ENCODE results near the gene ADAMTS2.
"Not testable (repeated sequence)": the region's sequence is repeated elsewhere in the genome, so short reads cannot be mapped to it uniquely, and the experiment has no call there.

Gene ADAMTS2

GRCh38 chr5:179294131-179294780 lies 51.0 kb downstream of the ADAMTS2 start:
- no peak for DNase-seq

DNA sequence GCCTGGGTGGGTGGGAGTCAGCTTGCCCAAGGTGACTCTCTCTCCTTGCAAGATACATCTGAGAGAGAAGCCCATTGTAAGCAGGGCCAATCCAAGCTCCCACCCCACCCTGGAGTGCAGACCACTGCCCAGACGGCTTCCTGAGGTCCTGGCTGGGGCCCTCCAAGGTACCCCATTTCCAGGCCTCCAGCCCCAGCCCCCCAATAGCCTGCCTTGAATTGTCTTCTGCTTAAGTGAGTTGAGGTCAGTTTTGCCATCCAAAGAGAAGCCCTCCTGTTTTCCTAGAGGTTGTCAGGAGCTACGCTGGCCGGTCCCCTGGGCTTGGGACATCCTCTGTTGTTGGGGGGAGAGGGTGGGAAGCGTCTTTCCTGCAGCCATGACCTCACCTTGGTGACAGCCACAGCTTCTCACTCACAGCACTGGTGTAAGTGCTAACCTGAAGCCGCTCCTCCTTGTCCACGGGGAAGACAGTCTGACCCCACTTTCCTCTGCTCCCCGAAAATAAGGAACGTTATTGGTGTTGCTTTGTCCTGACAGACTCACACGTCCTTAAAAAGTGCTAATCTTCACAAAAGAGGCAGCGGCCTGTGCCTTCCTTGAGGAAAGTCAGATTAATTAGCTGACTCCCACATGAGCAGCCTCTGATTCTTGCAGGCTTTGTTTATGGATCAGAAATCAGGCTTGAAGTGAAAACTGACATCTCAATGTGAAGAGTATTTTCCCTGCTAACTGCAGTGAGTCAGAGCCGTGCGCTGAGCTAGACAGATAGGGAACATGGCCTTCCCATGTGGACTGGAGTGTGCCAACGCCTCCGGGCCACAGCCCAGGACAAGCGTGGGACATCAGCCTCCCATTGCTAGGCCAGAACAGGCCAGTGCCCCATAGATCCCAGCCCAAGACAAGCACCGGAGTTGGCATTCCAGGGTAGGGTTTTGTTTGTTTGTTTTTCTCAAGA lies 52.3 kb downstream of the ADAMTS2 start:
- no peak for DNase-seq

DNA sequence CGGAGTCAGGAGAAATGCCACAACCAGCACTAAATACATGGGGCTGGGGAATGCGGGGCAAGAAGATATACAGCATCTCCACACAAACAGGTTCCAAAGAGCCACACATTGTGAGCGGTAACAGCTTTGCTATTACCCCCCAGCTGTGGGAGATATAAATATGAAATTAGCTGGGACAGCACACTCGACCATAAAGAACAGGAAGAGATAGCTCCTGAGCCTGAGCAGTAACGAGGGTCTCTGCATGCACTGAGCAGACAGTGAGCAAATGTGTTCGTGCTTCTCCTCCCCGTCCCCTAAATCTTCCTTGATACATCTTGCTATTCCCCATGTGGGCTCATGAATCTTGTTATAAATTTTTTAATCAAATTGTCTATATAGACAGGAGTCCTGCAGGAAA lies 53.1 kb downstream of the ADAMTS2 start:
- DNase-seq, result no peak

- DNase-seq, result no peak
Measured at GRCh38 chr5:179290681-179291540, 54.4 kb downstream of the ADAMTS2 start.

- no peak for DNase-seq
Measured at GRCh38 chr5:179289756-179290385, 55.4 kb downstream of the ADAMTS2 start.

GRCh38 chr5:179288809-179289185 lies 56.5 kb downstream of the ADAMTS2 start:
- no peak for DNase-seq

DNA sequence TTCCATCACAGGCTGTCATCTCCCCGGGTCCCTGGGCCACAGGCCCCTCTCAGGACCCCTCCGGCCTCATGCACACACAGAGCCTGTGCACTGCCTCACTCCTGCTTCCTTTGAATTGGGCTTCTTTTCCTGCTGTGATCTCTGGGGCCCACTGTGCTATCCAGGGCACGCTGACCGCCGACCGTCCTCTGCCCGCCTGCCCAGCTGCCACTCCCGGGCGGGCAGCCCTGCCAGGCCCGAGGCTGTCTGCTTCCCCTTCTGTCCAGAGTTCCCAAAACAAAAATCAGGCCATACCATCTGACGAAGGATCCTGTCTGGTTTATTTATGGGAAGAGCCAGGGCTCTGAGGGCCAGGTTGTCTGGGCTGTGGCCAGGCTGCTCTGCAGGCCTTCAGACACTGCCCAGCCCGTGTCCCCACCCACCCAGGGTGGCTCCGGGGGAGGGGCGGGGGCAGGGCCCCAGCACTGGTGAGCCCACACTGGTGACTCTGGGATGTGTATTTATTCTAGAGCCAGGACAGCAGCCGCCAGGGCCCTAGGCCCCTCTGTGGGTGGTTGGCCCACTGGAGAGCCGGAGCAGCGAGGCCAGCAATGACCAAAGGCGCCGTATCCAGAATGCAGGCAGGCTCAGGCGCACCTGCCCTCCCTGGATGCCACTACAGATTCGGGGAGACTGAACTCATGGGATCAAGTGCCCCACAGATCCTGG lies 57.0 kb downstream of the ADAMTS2 start:
- DNase-seq, result no peak

- no peak for DNase-seq
Measured at GRCh38 chr5:179287631-179288030, 57.6 kb downstream of the ADAMTS2 start.

DNA sequence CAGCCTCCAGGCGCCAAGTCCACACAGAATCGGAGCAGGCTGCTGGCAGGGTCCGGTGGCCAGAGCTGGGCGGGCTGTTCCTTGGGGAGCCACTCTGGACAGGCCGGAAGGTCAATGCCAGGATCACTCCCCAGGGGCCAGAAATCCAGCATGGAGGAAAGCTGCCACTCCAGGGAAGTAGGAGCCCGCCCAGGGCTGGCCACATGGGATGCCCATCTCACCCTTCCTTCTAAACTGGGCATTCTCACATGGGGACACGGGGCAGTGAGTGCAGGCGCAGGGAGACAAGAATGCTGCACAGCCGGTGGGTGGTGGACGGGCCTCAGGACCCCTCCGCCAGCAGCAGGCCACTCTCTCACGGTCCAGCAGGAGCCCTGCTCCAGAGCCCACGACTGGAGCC lies 58.2 kb downstream of the ADAMTS2 start:
- DNase-seq, result no peak

GRCh38 chr5:179285776-179286162 lies 59.5 kb downstream of the ADAMTS2 start:
- DNase-seq, result not testable (repeated sequence)

- DNase-seq, result no peak
Measured at GRCh38 chr5:179284751-179285631, 60.3 kb downstream of the ADAMTS2 start.

DNA sequence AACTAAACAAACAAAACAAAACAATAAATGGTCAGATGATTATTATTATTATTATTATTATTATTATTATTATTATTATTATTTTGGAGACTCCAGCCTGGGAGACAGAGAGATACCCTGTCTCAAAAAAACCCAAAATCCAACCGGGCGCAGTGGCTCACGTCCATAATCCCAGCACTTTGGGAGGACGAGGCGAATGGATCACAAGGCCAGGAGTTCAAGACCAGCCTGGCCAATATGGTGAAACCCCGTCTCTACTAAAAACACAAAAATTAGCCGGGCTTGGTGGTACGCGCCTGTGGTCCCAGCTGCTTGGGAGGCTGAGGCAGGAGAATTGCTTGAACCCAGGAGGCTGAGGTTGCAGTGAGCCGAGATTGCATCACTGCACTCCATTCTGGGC lies 61.4 kb downstream of the ADAMTS2 start:
- DNase-seq, result not testable (repeated sequence)

DNA sequence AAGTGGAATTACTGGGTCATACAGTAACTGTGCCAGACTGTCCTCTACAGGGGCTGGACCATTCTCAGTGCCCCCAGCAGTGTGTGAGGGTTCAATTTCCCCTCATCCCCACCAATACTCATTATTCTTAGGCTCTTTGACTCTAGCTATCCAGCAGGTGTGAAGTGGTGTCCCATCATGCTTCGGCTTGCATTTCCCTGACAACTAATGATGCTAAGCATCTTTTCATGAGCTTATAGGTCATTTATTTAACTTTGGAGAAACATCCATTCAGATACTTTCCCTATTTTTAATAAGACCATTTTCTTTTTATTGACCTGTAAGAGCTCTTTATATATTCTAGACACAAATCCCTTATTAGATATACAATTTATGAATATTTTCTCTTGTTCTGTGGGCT lies 63.6 kb downstream of the ADAMTS2 start:
- no peak for DNase-seq

DNA sequence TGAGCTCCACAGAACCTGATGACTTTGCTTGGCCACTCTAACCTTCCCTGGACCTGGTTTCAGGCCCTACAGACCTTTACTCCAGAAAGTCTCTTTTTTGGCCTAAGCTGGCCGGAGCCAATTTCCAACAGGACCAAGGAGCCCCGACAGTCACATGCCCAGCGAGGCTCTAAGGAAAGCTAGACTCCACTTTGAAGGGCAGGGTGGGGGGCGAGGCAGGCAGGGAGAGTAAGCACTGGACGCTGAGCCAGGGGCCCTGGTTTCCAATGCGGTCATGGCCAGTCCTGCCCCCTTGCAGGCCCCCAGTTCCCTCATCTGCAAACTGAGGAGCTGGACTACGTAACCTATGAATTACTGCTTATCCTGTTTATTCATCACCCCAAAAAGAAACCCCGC lies 65.2 kb downstream of the ADAMTS2 start:
- no peak for DNase-seq

DNA sequence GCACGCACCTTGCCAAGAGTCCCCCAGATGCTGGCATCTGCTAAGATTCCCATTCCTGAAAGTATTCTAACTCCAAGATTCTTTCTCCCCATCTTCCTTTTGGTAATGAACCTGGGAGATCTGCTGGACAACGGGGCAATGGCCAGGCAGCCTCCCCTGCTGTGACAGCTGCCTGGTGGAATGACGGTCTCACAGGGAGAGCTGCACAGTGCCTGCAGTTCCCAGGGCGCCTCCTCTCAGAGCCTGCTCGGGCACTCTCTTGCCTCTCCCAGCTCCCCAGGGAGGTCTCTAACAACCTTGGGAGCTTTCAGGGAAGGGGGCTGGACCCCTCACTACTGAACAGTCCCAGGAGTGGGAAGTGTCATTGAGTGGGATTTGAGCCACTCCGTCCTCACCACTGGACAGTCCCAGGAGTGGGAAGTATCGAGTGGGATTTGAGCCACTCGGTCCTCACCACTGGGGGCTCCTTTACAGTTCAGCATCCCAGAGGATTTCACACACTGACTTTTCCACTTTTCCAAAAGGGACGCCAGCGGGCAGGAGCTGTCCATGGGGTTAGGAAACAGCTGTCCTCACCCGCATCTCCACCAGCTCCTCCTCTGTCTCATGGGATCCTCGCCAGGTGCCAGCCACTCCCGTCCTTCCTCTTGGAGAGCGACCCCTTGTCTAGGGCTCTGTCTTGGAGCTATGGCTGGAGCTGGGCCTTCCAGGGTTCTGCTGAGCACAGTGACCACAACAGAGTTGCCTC lies 65.7 kb downstream of the ADAMTS2 start:
- no peak for DNase-seq

GRCh38 chr5:179278546-179278945 lies 66.7 kb downstream of the ADAMTS2 start:
- no peak for DNase-seq

- DNase-seq, result no peak
Measured at GRCh38 chr5:179278119-179278518, 67.1 kb downstream of the ADAMTS2 start.

- no peak for DNase-seq
Measured at GRCh38 chr5:179276838-179277395, 68.3 kb downstream of the ADAMTS2 start.

GRCh38 chr5:179275941-179276837 lies 69.1 kb downstream of the ADAMTS2 start:
- no peak for DNase-seq

Data from activated naive CD4-positive, alpha-beta T cell treated with anti-CD3 and anti-CD28 coated beads, Interleukin-2, amount 50 U/mL, for 16 hours (primary cell).